Subcutaneous adipose tissue (tissue), 4 donors: Measurements from ENCODE around the gene CALB2. TPM values are rescaled to one million over a fixed set of nuclear protein-coding genes. Genes with fewer than 3 reads are reported as not detected.

Experiments
- CTCF ChIP-seq: fragments of 450-650 bp; IDR thresholded peaks from one replicate; pipeline ENCODE4 v1.5.1; 2016; ENCODE audit warnings: low read depth, mild to moderate bottlenecking, control low read depth, antibody characterized with exemption, moderate library complexity
- total RNA-seq, 4 donors: library from RNA; depleted of rRNA; stranded (reverse); fragments of >200 nt; gene quantifications; one replicate each; pipeline ENCODE4 v1.1.0, GENCODE V29; 2016

Gene CALB2
- total RNA-seq, 4 donors from 2014 or later = 58.5 to 297 (median 87.3) TPM

- TF ChIP-seq CTCF = no peak
These were observed 70.4 kb downstream of the CALB2 start for GRCh38 chr16:71428883-71429282.

GRCh38 chr16:71429581-71429980 is 71.1 kb downstream of the CALB2 start:
- TF ChIP-seq CTCF = no peak

- TF ChIP-seq CTCF = no peak
These were observed 72.2 kb downstream of the CALB2 start for GRCh38 chr16:71430744-71431143.

- no peak for TF ChIP-seq CTCF
These were observed 72.7 kb downstream of the CALB2 start for GRCh38 chr16:71431176-71431575.

- TF ChIP-seq CTCF = no peak
These were observed 73.5 kb downstream of the CALB2 start for GRCh38 chr16:71431991-71432390.

DNA sequence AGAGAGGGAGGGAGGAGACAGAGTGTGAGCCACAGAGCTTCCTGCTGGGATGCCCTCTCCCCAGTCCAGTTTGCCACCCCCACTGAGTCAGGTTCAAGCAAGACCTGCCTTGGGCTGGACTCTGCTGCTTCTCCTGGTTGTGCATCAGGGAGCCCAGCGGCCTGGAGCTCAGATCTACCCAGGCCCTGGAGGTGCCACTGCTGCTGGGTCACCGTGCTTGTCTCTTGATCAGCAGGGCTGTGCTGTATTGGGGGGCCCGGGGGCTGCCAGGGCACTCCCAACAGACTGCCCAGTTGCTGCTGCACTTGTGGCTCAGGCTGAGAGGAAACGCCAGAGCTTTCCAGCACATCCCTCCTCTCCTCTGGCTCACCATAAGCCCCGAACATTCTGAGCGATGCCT is 74.4 kb downstream of the CALB2 start:
- TF ChIP-seq CTCF = no peak

- no peak for TF ChIP-seq CTCF
These were observed 78.0 kb downstream of the CALB2 start for GRCh38 chr16:71436473-71436872.

- no peak for TF ChIP-seq CTCF
These were observed 81.0 kb downstream of the CALB2 start for GRCh38 chr16:71439523-71439922.
